Parathyroid adenoma (tissue), 2 donors: ENCODE data around the gene PKD1.

Experiments used
- H2AFZ ChIP-seq: fragments of 300-600 bp; sonication (generic); one replicate; pipeline ENCODE4 v1.7.0; 2017; ENCODE audit warnings: antibody characterized with exemption, mild to moderate bottlenecking
- H3K27ac ChIP-seq: fragments of 300-600 bp; sonication (generic); one replicate; pipeline ENCODE4 v1.7.0; 2017
- H3K27me3 ChIP-seq: fragments of 300-600 bp; sonication (generic); one replicate; pipeline ENCODE4 v1.7.0; 2017; ENCODE audit warnings: low read length; ENCODE audit not compliant: control insufficient read depth, insufficient read depth
- H3K36me3 ChIP-seq: fragments of 300-600 bp; sonication (generic); one replicate; pipeline ENCODE4 v1.7.0; 2017; ENCODE audit warnings: low read length; ENCODE audit not compliant: control insufficient read depth, insufficient read depth
- H3K4me1 ChIP-seq: fragments of 300-600 bp; sonication (generic); one replicate; pipeline ENCODE4 v1.7.0; 2017; ENCODE audit warnings: control low read depth
- H3K4me2 ChIP-seq: fragments of 300-600 bp; sonication (generic); one replicate; pipeline ENCODE4 v1.7.0; 2017; ENCODE audit warnings: low read length
- H3K4me3 ChIP-seq: fragments of 300-600 bp; sonication (generic); one replicate; pipeline ENCODE4 v1.7.0; 2017; ENCODE audit warnings: low read depth, low read length
- H3K79me2 ChIP-seq: fragments of 300-600 bp; sonication (generic); one replicate; pipeline ENCODE4 v1.7.0; 2017; ENCODE audit warnings: control low read depth
- H3K9ac ChIP-seq: fragments of 300-600 bp; sonication (generic); one replicate; pipeline ENCODE4 v1.7.0; 2017; ENCODE audit warnings: mild to moderate bottlenecking
- H3K9me3 ChIP-seq: fragments of 300-600 bp; sonication (generic); one replicate; pipeline ENCODE4 v1.7.0; 2017; ENCODE audit warnings: low read length; ENCODE audit not compliant: control insufficient read depth
- TF ChIP-seq, protein P1 (sequence below): fragments of 300-600 bp; sonication (generic); IDR thresholded peaks from one replicate; pipeline ENCODE4 v1.7.0; 2017; ENCODE audit warnings: antibody characterized with exemption, mild to moderate bottlenecking
- donor health status: primary hyperparathyroidism.

PKD1 gene

DNA sequence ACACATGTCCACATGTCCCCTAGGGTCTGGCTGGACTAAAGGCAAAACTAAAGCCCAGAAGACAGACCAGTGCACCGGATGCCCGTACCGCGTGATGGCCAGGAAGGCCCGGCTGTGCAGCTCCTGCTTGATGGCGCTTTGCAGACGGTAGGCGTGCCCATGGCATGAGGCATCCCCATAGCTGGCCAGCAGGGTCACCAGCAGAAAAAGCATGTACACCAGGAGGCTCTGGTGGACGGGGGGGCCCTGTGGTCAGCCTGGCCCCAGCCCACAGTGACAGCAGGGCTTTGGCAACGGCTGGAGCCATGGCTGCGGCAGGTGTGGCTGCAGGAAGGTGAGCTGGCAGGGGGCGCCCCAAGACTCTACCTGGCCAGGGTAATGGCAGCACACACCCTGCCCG is 42.8 kb downstream of the PKD1 start:
- Histone ChIP-seq H2AFZ (no peak overlapping the region), H3K27ac (no peak overlapping the region), H3K4me1 (peaks cover 3% of the 10 kb centered on the region), H3K9me3 (no peaks in the 10 kb centered on the region), H3K9ac (no peak overlapping the region), H3K27me3 (no peaks in the 10 kb centered on the region), H3K4me3 (no peak overlapping the region), H3K36me3 (no peaks in the 10 kb centered on the region), H3K4me2 (no peak overlapping the region), H3K79me2 (no peaks in the 10 kb centered on the region)
- TF ChIP-seq, protein P1, sequence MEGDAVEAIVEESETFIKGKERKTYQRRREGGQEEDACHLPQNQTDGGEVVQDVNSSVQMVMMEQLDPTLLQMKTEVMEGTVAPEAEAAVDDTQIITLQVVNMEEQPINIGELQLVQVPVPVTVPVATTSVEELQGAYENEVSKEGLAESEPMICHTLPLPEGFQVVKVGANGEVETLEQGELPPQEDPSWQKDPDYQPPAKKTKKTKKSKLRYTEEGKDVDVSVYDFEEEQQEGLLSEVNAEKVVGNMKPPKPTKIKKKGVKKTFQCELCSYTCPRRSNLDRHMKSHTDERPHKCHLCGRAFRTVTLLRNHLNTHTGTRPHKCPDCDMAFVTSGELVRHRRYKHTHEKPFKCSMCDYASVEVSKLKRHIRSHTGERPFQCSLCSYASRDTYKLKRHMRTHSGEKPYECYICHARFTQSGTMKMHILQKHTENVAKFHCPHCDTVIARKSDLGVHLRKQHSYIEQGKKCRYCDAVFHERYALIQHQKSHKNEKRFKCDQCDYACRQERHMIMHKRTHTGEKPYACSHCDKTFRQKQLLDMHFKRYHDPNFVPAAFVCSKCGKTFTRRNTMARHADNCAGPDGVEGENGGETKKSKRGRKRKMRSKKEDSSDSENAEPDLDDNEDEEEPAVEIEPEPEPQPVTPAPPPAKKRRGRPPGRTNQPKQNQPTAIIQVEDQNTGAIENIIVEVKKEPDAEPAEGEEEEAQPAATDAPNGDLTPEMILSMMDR: no peak

DNA sequence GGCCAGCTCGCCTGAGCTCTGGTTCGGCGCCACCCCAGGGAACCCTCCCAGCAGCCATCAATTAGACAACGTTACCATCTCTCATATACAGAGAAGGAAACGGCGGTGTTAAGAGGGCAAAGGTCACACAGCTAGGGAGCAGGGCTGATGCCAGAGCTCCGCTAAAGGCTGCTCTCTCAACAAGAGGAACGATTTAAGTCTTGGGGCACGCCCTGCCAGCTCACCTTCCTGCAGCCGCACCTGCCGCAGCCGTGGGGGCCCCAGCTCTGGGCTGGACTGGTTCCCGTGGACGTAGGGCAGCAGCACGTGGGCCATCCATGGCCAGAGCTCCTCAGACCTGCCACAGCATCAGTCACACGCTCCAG is 43.5 kb downstream of the PKD1 start:
- no peaks in the 10 kb centered on the region for H3K79me2 ChIP-seq
- TF ChIP-seq, protein P1: no peak
- no peaks in the 10 kb centered on the region for H3K27me3 ChIP-seq
- no peak overlapping the region for H3K4me2 ChIP-seq
- no peaks in the 10 kb centered on the region for H3K9me3 ChIP-seq
- H3K27ac ChIP-seq: no peak overlapping the region
- H3K4me3 ChIP-seq: no peak overlapping the region
- H2AFZ ChIP-seq: no peak overlapping the region
- peaks cover 3% of the 10 kb centered on the region for H3K4me1 ChIP-seq
- no peaks in the 10 kb centered on the region for H3K36me3 ChIP-seq
- H3K9ac ChIP-seq: no peak overlapping the region

DNA sequence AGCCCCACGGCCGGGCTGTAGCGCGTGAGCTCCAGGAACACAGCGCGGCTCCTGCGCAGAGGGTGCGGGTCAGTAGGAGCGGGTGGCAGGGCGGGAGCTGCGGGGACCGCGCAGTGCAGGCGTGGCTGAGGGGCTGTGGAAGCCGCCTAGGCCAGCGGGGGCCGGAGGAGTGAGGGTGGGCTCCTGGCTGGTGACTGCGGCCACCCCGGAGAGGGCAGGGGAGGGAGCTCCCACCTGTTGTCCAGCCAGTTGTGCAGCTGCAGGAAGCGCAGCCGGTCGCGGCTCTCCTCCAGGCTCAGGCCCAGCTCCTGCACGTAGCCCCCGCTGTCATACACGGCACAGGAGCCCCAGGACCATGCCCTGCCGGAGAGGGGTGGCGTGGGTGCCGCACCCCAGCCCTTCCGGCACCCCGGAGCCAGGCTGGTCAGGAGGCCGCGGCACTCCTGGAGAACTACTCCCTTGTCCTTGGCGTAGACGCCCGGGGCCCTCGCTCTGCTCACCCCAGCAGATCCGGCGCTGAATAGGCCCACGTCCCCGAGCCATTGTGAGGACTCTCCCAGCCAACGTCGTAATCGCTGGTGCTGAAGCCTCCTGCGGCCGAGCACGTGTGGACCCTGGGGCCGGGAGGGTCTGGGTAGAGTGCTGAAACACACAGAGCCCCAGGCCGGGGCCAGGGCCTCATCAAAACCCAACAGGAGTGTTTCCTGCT is 44.0 kb downstream of the PKD1 start:
- no peaks in the 10 kb centered on the region for H3K36me3 ChIP-seq
- no peak overlapping the region for H3K4me3 ChIP-seq
- no peak overlapping the region for H3K27ac ChIP-seq
- no peaks in the 10 kb centered on the region for H3K27me3 ChIP-seq
- no peak overlapping the region for H2AFZ ChIP-seq
- TF ChIP-seq, protein P1: no peak
- no peak overlapping the region for H3K9ac ChIP-seq
- no peaks in the 10 kb centered on the region for H3K9me3 ChIP-seq
- peaks cover 3% of the 10 kb centered on the region for H3K4me1 ChIP-seq
- H3K79me2 ChIP-seq: no peaks in the 10 kb centered on the region
- peak overlapping the region; percentile 47 for H3K4me2 ChIP-seq

DNA sequence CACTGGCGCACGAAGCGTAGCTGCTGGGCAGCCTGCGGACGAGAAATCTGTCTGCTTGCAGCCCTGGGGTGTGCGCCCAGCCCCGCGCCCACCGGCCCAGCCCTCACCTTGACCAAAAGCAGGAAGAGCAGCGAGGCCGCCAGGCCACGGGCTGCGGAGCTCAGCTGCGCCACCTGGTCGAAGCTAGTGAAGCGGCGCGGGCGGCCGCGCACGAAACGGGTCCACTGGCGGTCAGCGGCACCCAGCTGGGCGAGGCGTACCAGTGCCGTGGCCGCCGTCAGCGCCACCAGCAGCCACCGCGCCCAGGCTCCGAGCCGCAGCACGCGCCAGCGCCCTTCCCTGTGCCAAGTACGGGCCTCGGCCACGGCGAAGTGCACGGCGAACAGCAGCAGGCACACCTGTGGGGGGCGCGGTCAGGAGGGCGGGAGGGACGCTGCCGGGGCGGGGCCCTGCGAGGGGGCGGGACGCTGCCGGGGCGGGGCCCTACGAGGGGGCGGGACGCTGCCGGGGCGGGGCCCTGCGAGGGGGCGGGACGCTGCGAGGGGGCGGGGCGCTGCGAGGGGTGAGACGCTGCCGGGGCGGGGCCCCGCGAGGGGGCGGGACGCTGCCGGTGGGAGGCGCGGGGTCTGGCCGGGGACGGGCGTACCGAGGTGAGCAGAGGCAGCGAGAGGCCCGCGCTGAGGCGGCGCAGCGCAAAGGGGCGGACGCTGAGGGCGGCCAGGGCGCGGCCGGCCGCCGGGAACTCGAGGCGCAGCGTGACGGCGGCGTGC is 44.7 kb downstream of the PKD1 start:
- no peak overlapping the region for H2AFZ ChIP-seq
- no peak overlapping the region for H3K9ac ChIP-seq
- no peaks in the 10 kb centered on the region for H3K4me1 ChIP-seq
- no peaks in the 10 kb centered on the region for H3K36me3 ChIP-seq
- H3K9me3 ChIP-seq: no peaks in the 10 kb centered on the region
- no peaks in the 10 kb centered on the region for H3K79me2 ChIP-seq
- H3K4me2 ChIP-seq: peak overlapping the region; percentile 84
- no peaks in the 10 kb centered on the region for H3K27me3 ChIP-seq
- TF ChIP-seq, protein P1: no peak
- H3K27ac ChIP-seq: no peak overlapping the region
- H3K4me3 ChIP-seq: peak overlapping the region; percentile 52

DNA sequence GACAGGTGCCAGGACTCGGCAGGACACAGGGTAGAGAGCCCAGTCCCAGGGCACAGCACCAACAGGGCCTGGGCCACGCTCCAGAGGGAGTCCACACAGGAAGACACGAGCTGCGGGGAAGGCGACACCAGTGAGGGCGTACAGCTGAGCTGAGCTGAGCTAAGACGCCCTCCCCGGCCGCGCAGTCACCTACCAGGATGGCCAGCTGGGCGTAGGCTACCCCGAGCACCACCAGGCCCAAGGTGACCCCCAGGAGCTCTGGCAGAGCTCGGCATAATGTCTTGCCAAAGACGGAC is 45.3 kb downstream of the PKD1 start:
- H3K4me3 ChIP-seq: peak overlapping the region; percentile 52
- H3K79me2 ChIP-seq: no peaks in the 10 kb centered on the region
- H3K36me3 ChIP-seq: no peaks in the 10 kb centered on the region
- H3K4me1 ChIP-seq: no peaks in the 10 kb centered on the region
- H2AFZ ChIP-seq: no peak overlapping the region
- H3K27ac ChIP-seq: no peak overlapping the region
- H3K9ac ChIP-seq: no peak overlapping the region
- H3K9me3 ChIP-seq: no peaks in the 10 kb centered on the region
- TF ChIP-seq, protein P1: no peak
- peak overlapping the region; percentile 84 for H3K4me2 ChIP-seq
- no peaks in the 10 kb centered on the region for H3K27me3 ChIP-seq
